ENCODE data around the gene FKBP10. TPM values are rescaled to one million over a fixed set of nuclear protein-coding genes. Genes with fewer than 3 reads are reported as not detected.

The FKBP10 gene
- total RNA-seq, 3 donors from 2014 or later (not counting 1 experiment from before 2014, with no cell fraction given) = 5.6 to 8.8 (median 6.0) TPM

DNA sequence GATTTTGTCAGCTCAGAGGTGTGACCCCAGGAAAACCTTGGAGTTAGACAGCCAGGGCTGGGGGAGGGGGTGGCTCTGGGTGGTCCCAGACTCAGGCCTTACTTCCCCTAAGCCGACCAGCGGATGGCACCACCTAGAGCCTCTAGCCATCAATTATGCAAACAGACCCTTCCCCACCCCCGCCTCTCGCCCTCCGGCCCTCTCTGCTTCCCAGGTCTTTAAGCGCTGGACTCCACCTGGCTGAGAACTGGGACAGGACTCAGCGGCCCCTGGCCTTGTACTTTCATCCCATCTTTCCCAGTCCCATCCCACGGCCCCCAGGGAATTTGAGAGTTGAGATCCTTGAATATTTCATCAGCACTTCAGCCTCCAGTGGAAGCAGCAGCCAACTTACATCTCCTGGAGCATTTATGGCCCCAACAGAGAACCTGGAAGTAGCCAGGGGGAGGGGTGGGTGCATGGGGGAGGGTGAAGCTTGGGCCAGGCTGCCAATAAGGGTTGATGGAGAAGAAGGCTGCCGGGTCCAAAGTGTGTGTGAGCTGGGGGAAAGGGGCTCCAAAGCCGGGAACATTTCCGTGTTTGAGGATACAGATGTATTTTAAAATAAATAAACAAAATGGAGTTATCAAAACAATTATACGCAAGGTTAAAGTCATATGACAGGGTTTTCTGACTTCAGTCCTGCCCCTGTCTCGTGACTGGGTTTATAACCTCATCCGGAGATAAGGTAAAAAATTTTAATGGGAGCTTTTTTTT, 18.8 kb upstream of the FKBP10 start:
- TF ChIP-seq, protein P1, sequence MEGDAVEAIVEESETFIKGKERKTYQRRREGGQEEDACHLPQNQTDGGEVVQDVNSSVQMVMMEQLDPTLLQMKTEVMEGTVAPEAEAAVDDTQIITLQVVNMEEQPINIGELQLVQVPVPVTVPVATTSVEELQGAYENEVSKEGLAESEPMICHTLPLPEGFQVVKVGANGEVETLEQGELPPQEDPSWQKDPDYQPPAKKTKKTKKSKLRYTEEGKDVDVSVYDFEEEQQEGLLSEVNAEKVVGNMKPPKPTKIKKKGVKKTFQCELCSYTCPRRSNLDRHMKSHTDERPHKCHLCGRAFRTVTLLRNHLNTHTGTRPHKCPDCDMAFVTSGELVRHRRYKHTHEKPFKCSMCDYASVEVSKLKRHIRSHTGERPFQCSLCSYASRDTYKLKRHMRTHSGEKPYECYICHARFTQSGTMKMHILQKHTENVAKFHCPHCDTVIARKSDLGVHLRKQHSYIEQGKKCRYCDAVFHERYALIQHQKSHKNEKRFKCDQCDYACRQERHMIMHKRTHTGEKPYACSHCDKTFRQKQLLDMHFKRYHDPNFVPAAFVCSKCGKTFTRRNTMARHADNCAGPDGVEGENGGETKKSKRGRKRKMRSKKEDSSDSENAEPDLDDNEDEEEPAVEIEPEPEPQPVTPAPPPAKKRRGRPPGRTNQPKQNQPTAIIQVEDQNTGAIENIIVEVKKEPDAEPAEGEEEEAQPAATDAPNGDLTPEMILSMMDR (IDR thresholded peaks at IDR 0.05) = no peak
- Histone ChIP-seq H3K4me1 (ENCODE audit: control insufficient read depth, insufficient read depth, low read length) (no peaks in the 10 kb centered on the region), H3K36me3 (ENCODE audit: control insufficient read depth, insufficient read depth, low read length) (no peaks in the 10 kb centered on the region), H3K27me3 (ENCODE audit: control insufficient read depth, insufficient read depth, low read length) (no peaks in the 10 kb centered on the region), H3K9me3 (ENCODE audit: control insufficient read depth, insufficient read depth, low read length) (no peaks in the 10 kb centered on the region), H3K27ac (ENCODE audit: low read length) (no peak overlapping the region), H3K4me3 (ENCODE audit: low read length) (no peak overlapping the region)
- Mint-ChIP-seq H3K4me1 (no peaks in the 10 kb centered on the region), H3K27ac (no peak overlapping the region), H3K9me3 (no peaks in the 10 kb centered on the region), H3K27me3 (ENCODE audit: low read depth in 2 of 2) (no peaks in the 10 kb centered on the region), H3K36me3 (no peaks in the 10 kb centered on the region), H3K4me3 (no peak overlapping the region)
- no peak for ATAC-seq
- no peak for DNase-seq
- WGBS (ENCODE audit: insufficient coverage) = 91% methylated on average over 14 of the region's 14 CpGs
- intact Hi-C loops (cut with micrococcal nuclease) = no loop called here

DNA sequence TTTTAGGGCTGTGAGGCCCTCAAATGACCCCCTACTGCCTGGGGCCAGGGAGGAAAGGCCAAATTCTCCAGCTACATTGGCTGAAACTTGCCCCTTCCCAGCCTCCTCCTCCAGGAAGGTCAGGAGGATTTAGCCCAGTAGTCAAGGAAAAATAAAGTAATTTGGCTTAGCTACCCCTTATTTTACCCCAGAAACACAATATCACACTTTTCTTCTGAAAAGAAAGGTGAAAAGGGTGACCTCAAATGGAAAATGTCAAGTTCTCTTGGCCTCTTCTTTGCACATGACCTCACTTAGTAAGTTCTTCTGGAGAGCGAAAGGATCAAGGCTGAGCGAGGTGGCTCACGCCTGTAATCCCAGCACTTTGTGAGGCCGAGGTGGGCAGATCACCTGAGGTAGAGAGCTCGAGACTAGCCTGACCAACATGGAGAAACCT, 18.2 kb upstream of the FKBP10 start:
- ATAC-seq = no peak
- Mint-ChIP-seq H3K4me1 (no peaks in the 10 kb centered on the region), H3K4me3 (no peak overlapping the region), H3K27ac (no peak overlapping the region), H3K9me3 (no peaks in the 10 kb centered on the region), H3K36me3 (no peaks in the 10 kb centered on the region), H3K27me3 (ENCODE audit: low read depth in 2 of 2) (no peaks in the 10 kb centered on the region)
- no peak overlapping the region for H3K4me3 ChIP-seq (ENCODE audit: low read length)
- no peaks in the 10 kb centered on the region for H3K9me3 ChIP-seq (ENCODE audit: control insufficient read depth, insufficient read depth, low read length)
- intact Hi-C loops (cut with micrococcal nuclease) = no loop called here
- no peak for DNase-seq
- WGBS (ENCODE audit: insufficient coverage) = 94% methylated on average over 5 of the region's 5 CpGs
- no peak overlapping the region for H3K27ac ChIP-seq (ENCODE audit: low read length)
- TF ChIP-seq, protein P1 (IDR thresholded peaks at IDR 0.05) = no peak
- H3K36me3 ChIP-seq (ENCODE audit: control insufficient read depth, insufficient read depth, low read length) = no peaks in the 10 kb centered on the region
- no peaks in the 10 kb centered on the region for H3K4me1 ChIP-seq (ENCODE audit: control insufficient read depth, insufficient read depth, low read length)
- no peaks in the 10 kb centered on the region for H3K27me3 ChIP-seq (ENCODE audit: control insufficient read depth, insufficient read depth, low read length)

DNA sequence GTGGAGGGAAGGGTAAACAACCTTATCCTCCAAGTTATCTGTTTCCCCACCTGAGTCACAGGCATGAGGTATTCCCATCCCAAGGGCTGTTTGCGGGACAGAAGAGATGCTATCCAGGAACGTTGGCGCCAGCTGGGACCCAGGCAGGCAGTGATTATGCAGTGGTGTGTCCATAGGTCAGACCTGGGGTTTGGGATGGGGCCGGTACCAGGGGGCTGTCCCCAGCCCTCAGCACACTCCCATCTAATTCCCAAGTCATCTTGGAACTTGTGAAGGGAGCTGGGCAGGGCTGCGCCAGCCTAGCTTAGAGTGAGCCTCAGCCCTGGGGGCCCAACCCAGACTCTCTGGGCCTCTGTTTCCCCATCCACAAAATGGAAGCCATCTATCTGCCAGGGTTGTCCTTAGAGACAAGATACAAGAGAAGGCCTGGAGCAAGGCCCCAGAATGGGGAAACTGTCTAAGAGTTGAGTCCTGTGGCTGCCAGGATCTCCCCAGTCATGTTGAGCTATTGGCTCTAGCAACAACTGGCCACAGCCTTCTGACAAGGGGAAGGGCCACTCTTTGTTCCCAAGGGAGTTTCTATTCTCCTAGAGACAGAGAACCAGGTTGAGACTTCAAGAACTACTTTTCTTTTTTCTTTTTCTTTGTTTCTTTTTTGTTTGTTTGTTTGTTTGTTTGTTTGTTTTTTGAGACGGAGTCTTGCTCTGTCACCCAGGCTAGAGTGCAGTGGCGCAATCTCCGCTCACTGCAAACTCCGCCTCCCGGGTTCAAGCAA, 16.5 kb upstream of the FKBP10 start:
- WGBS (ENCODE audit: insufficient coverage) = 94% methylated on average over 10 of the region's 10 CpGs
- Mint-ChIP-seq H3K27me3 (ENCODE audit: low read depth in 2 of 2) (no peaks in the 10 kb centered on the region), H3K4me3 (no peak overlapping the region), H3K36me3 (no peaks in the 10 kb centered on the region), H3K27ac (no peak overlapping the region), H3K9me3 (no peaks in the 10 kb centered on the region), H3K4me1 (peaks cover 0 to 1% of the 10 kb centered on the region in 2 donors)
- Histone ChIP-seq H3K9me3 (ENCODE audit: control insufficient read depth, insufficient read depth, low read length) (no peaks in the 10 kb centered on the region), H3K27me3 (ENCODE audit: control insufficient read depth, insufficient read depth, low read length) (no peaks in the 10 kb centered on the region), H3K36me3 (ENCODE audit: control insufficient read depth, insufficient read depth, low read length) (no peaks in the 10 kb centered on the region), H3K27ac (ENCODE audit: low read length) (no peak overlapping the region), H3K4me3 (ENCODE audit: low read length) (no peak overlapping the region), H3K4me1 (ENCODE audit: control insufficient read depth, insufficient read depth, low read length) (peaks cover under 1% of the 10 kb centered on the region)
- TF ChIP-seq, protein P1 (IDR thresholded peaks at IDR 0.05) = no peak
- intact Hi-C loops (cut with micrococcal nuclease) = no loop called here
- DNase-seq (no peak), ATAC-seq (peak in 1 of 3 donors; percentile 5)
